Esophagus muscularis mucosa (tissue), 2 donors: ENCODE data around the gene KCNE5.

Experiments used
- POLR2A ChIP-seq: fragments of 450-650 bp; IDR thresholded peaks from one replicate; pipeline ENCODE4 v1.6.1; 2017; ENCODE audit warnings: antibody characterized with exemption, moderate library complexity, mild to moderate bottlenecking, low read depth
- POLR2AphosphoS5 ChIP-seq, 2 donors: sonication (generic); formaldehyde crosslinking; IDR thresholded peaks; one replicate each; pipeline ENCODE4 v1.6.1; 2017; ENCODE audit warnings: antibody characterized with exemption in 2 of 2

- TF ChIP-seq POLR2AphosphoS5 (IDR thresholded peaks at IDR 0.05) (no peak), POLR2A (no peak)
These were observed 31.8 kb upstream of the KCNE5 start for GRCh38 chrX:109656774-109657173.
